HFFc6 (cell line): ENCODE data around the gene CIB1. TPM values are rescaled to one million over a fixed set of nuclear protein-coding genes. Genes with fewer than 3 reads are reported as not detected.

Experiments
- DNase-seq: peaks from one replicate; pipeline ENCODE4 v3.0.0-alpha.2; 2018
- H3K27ac Mint-ChIP-seq: 2 replicates; pipeline ENCODE4 v1.8.0; 2020; ENCODE audit warnings: mild to moderate bottlenecking, mixed read lengths
- H3K27me3 Mint-ChIP-seq: 2 replicates; pipeline ENCODE4 v1.8.0; 2021; ENCODE audit warnings: mild to moderate bottlenecking, moderate library complexity, mixed read lengths; ENCODE audit not compliant: insufficient read depth
- H3K36me3 Mint-ChIP-seq: 2 replicates; pipeline ENCODE4 v1.8.0; 2021; ENCODE audit warnings: low read depth, mixed read lengths
- H3K4me1 Mint-ChIP-seq: 2 replicates; pipeline ENCODE4 v1.8.0; 2020; ENCODE audit warnings: low read depth, mixed read lengths
- H3K4me3 Mint-ChIP-seq: 2 replicates; pipeline ENCODE4 v1.8.0; 2020; ENCODE audit warnings: mild to moderate bottlenecking, moderate library complexity, mixed read lengths
- H3K9me3 Mint-ChIP-seq: 2 replicates; pipeline ENCODE4 v1.8.0; 2020; ENCODE audit warnings: mild to moderate bottlenecking, mixed read lengths
- total RNA-seq, 6 experiments: library from RNA; stranded (reverse); fragmentation: NEBNext Ultra II Directional; extraction: Animal tissue kit (Norgen Biotek cat#: 25700); gene quantifications; 2 replicates in 1 of 6; 3 replicates in 5 of 6; pipeline ENCODE4 v1.2.3, GENCODE V29; 2021
- TF ChIP-seq, protein P1 (sequence below): fragments of 200-600 bp; sonication (generic); IDR thresholded peaks from 2 replicates; pipeline ENCODE4 v1.5.0; 2021; ENCODE audit warnings: antibody characterized with exemption, mild to moderate bottlenecking

The CIB1 gene
- total RNA-seq, 6 experiments from 2014 or later: 73.5 to 82.2 (median 76.9) TPM

DNA sequence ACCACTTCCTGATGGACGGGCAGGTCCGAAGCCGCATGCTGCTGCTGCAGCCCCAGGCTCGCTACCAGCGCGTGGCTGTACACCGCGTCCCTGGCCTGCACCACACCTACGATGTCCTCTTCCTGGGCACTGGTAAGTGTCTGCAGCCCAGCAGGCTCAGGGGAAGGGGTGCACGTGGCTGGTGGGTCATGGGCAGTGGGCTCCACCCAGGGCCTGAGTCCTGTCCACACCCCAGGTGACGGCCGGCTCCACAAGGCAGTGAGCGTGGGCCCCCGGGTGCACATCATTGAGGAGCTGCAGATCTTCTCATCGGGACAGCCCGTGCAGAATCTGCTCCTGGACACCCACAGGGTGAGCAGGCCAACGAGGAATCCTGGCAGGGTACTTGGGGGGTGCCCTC is 8.7 kb downstream of the CIB1 start:
- TF ChIP-seq, protein P1, sequence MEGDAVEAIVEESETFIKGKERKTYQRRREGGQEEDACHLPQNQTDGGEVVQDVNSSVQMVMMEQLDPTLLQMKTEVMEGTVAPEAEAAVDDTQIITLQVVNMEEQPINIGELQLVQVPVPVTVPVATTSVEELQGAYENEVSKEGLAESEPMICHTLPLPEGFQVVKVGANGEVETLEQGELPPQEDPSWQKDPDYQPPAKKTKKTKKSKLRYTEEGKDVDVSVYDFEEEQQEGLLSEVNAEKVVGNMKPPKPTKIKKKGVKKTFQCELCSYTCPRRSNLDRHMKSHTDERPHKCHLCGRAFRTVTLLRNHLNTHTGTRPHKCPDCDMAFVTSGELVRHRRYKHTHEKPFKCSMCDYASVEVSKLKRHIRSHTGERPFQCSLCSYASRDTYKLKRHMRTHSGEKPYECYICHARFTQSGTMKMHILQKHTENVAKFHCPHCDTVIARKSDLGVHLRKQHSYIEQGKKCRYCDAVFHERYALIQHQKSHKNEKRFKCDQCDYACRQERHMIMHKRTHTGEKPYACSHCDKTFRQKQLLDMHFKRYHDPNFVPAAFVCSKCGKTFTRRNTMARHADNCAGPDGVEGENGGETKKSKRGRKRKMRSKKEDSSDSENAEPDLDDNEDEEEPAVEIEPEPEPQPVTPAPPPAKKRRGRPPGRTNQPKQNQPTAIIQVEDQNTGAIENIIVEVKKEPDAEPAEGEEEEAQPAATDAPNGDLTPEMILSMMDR: no peak
- Mint-ChIP-seq H3K4me3 (no peak overlapping the region), H3K27me3 (no peaks in the 10 kb centered on the region), H3K27ac (no peak overlapping the region), H3K4me1 (peaks cover 9% of the 10 kb centered on the region; the same call in 1 of the 2 replicates), H3K36me3 (no peaks in the 10 kb centered on the region; the same call in 1 of the 2 replicates), H3K9me3 (no peaks in the 10 kb centered on the region)
- no peak for DNase-seq

DNA sequence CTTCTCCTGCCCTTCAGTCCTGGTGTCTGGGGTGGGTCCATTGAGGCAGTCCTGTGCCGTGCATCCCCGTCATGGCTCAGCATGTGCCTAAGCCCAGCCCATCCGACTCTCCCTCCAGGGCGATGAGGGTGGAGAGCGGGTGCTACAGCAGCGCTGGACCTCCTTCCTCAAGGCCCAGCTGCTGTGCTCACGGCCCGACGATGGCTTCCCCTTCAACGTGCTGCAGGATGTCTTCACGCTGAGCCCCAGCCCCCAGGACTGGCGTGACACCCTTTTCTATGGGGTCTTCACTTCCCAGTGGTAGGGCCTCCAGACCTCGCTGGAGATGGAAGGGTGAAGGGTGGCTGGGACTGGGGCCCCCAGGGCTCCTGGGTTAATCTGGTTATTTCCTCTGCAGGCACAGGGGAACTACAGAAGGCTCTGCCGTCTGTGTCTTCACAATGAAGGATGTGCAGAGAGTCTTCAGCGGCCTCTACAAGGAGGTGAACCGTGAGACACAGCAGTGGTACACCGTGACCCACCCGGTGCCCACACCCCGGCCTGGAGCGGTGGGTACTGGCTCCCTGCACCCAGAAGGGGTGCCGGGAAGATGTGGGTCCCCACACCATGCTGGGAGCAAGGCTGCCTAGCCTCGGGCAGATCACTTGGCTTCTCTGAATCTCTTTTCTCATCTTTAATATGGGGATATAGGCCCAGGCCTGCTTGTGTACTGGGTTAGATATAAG is 10.1 kb downstream of the CIB1 start:
- no peaks in the 10 kb centered on the region for H3K36me3 Mint-ChIP-seq
- no peak overlapping the region for H3K27ac Mint-ChIP-seq
- no peak overlapping the region for H3K4me3 Mint-ChIP-seq
- peaks cover 9% of the 10 kb centered on the region; the same call in 1 of the 2 replicates for H3K4me1 Mint-ChIP-seq
- no peaks in the 10 kb centered on the region for H3K9me3 Mint-ChIP-seq
- no peaks in the 10 kb centered on the region for H3K27me3 Mint-ChIP-seq
- no peak for DNase-seq
- TF ChIP-seq, protein P1: no peak

DNA sequence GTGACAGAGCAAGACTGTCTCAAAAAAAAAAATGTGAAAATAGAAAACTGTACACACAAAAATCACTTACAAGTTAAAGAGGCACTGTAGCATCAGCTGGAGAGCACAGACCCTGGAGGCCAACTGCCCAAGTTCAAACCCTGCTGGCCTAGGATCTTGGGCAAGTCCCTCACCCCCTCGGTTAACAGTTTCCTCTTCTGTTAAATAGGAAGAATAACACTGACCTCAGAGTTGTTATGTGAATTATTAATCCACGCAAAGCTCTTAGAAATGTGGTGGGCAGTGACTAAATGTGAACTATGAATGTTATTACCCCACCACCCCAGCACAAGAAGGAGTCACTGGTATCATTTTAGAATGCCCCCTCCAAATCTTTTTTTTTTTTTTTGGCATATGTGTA is 11.2 kb downstream of the CIB1 start:
- TF ChIP-seq, protein P1: no peak
- peaks cover 9% of the 10 kb centered on the region; the same call in 1 of the 2 replicates for H3K4me1 Mint-ChIP-seq
- H3K4me3 Mint-ChIP-seq: no peak overlapping the region
- H3K27ac Mint-ChIP-seq: no peak overlapping the region
- no peaks in the 10 kb centered on the region for H3K9me3 Mint-ChIP-seq
- no peak for DNase-seq
- H3K36me3 Mint-ChIP-seq: no peaks in the 10 kb centered on the region
- no peaks in the 10 kb centered on the region for H3K27me3 Mint-ChIP-seq

DNA sequence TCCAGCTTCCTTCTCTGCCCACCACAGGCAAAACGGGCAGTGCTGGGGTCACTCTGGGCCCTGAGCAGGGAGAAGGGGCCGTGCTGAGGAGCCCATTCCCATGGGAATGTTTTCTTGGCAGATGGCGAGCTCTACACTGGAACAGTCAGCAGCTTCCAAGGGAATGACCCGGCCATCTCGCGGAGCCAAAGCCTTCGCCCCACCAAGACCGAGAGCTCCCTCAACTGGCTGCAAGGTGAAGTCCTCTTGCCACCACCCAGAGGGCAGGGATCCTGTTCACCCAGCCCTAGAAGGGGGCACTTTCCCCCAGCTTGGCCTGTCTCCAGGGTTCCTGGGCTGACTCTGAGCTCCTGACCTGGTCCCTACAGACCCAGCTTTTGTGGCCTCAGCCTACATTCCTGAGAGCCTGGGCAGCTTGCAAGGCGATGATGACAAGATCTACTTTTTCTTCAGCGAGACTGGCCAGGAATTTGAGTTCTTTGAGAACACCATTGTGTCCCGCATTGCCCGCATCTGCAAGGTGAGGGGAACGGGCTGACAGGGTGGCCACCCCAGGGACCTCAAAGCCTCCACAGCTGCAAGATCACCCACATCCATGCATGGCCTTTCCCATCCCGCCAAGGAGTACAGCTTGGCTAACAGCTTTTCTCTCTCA is 12.4 kb downstream of the CIB1 start:
- peak; percentile 75 for DNase-seq
- peaks cover 9% of the 10 kb centered on the region; the same call in 1 of the 2 replicates for H3K4me1 Mint-ChIP-seq
- H3K4me3 Mint-ChIP-seq: no peak overlapping the region
- TF ChIP-seq, protein P1: peak; percentile 83
- no peaks in the 10 kb centered on the region for H3K9me3 Mint-ChIP-seq
- no peaks in the 10 kb centered on the region for H3K27me3 Mint-ChIP-seq
- H3K27ac Mint-ChIP-seq: no peak overlapping the region
- H3K36me3 Mint-ChIP-seq: no peaks in the 10 kb centered on the region

DNA sequence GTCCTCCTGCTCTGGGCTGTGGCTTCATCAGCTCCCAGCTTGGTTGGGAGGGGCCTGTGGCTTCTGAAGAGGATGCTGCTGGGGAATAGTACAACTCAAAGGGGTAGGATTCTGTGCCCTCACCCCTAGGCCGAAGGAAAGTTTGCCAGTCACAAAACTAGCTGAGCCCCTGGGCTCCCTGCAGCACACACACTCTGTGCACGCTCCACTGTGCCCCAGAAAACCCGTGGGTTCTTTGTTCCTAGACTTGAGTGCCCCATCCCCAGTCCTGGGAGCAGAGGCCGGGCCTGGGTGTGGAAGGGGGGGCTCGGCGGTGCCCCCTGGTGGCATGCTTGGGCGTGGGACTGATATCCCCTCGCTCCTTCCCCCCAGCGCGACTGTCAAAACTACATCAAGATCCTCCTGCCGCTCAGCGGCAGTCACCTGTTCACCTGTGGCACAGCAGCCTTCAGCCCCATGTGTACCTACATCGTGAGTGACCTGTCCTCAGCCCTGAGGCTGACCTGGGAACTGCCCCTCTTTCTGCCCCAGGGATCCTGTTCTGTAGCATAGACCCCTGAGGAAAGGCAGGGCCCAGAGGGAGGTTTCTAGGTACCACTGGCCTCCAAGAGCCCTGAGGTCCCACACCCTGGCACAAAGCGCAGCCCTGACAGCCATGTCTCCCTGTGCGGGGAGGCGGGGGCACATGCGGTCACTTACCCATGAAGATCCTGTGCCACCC is 14.2 kb downstream of the CIB1 start:
- Mint-ChIP-seq H3K27ac (no peak overlapping the region), H3K27me3 (no peaks in the 10 kb centered on the region), H3K4me3 (no peak overlapping the region), H3K9me3 (no peaks in the 10 kb centered on the region), H3K4me1 (peaks cover 9% of the 10 kb centered on the region; the same call in 1 of the 2 replicates), H3K36me3 (no peaks in the 10 kb centered on the region)
- TF ChIP-seq, protein P1: peak; percentile 84
- no peak for DNase-seq
